ENCODE measurements around the gene SNAP25.
A peak's percentile ranks its signal among the peaks of the same experiment; 100 is the strongest.

The SNAP25 gene

DNA sequence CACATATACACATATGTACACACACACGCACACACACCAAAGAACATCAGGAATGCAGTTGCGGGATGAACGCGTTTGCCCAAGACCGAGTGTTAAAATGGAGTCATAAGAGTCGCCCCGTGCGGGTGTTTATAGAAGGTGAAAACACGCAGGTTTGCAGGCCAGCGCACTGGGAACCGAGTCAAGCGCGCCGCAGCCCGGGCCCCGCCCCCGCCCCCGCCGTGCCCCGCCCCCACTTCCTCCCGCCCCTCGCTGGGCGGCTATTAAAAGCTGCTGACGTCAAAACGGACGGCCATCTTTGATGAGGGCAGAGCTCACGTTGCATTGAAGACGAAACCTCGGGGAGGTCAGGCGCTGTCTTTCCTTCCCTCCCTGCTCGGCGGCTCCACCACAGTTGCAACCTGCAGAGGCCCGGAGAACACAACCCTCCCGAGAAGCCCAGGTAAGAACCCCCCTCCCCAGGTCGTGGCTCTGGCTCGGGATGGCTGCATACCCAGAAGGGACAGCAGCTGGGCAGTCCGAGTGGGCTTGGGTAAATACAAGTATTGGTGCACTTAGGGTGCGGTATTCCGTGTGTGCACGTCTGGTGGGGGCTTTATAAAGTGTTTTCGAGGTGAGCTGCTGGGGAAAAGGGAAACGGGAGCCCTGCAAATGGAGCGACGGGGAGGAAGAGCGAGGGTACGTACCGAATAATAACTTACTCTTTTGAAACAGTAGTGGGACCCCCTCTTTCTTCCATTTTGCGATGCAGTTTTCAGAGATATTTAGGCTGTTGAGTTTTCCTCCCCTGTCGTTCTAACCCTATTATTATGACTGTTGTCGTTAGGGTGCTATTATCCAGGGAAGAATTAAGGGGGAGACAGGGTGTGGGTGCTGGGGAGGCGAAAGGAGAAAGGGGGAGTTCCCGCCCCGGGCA is at the start of gene SNAP25:
Gene SNAP25 (plus strand): TSS at position 295 of the 916 bp plus-strand sequence. CDS start 56,662 bp downstream, outside the sequence.
- peak; percentile 23 for DNase-seq

DNA sequence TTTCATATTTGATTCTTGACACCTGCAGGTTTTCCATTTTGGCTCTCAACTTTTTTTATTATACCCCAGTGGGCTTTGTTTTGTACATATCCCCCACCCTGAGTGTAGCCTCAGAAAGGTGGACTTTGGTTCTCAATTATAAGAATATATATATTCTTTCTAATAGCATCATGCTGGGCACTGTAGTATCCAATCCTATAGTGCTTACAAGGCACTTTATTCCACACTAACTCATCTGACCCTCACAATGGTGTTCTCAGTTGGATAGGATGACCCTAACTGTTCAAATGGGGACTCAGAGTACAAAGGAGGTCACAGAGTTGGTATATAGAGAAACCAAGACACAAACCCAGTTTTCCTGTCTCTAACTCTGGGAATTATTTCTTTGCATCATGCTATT is 48.9 kb upstream of the SNAP25 start:
- no peak for DNase-seq

DNA sequence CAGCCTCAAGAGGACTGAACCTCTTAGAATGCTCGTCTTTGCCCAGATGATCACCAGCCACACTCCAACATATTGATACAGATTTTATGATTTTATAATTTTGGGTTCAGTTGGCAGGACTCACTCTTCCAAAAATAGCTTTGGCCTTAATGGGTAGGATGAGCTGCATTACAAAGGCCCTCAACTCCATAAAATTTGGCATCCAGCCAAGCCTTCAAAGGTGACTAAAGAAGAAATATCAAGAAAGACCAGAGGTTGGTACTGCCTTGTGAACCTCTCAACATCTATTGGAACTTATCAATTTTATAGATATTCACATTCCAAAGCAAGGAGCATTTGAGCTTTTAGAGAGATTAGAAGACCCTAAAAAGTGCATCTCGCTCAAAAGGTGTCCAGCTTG is 48.4 kb upstream of the SNAP25 start:
- no peak for DNase-seq

DNA sequence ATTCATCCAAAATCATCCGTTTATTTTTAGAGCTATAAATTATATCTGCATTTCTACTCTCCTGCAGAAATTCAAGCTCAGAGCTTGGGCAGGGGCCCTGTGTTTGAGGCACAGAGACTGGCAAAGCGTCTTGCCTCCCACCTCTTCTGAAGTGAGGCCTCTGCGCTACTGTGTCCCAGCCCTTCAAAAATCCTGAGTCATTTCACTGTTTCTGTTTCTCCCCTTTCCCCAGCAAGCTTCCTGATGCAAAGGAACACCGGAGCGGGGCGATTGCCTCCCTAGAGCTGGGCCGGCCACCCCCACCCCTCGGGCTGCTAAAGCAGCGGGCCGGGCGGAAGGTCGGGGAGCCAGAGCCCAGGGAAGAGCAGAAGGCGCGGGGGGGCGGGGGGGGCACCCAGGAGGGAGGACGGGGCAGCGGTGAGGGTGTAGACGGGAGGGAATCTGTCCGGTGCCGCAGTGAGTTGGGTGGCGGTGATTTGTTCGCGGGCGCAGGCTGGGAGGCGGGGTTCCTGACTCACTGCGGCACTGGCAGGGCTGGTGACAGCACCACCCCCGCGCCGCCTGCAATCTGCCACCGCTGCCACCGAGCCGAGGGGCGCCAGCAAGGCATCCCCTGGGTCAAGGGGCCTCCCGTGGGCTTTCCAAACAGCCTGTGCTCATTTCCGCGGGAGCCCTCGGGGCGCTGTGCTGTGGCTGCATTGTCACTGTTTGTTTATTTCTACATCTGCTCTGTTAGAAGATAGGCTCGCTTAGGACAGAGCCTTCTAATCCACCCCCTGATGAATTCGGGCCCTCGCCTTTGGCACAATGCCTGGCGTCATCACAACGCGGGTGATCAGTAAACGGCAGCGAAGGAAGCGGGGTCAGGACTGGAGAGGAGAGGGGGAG is 46.5 kb upstream of the SNAP25 start:
- DNase-seq = peak; percentile 9

DNA sequence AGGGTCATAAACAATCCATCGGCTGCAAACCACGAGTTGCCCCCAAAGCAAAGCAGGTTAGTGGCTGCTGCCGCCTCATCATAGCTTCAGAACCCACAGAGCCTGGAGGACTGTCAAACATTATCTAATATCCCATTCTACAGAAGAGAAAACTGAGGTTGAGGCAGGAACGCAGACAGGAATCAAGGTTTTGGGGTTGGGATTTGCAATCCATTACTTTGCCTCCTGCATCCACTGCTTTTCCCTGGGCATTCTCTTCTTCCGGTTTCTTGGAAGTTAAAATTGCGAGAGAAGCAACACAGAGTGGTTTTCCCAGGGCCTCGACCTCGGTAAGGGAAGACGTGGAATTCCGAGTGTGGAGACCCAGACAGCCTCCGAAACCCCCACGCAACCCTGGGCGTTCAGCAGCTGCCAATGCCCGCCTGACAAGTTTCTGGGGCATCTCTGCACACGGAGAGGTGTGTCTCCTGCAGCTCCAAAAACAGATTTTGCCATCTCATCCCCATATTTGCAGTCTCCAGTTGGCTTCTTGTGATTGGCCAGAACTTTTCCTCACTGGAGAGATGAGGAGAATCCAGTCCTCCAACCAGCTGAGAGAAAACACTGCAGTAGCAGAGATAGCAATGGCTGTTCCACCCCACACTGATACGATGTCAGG is 45.5 kb upstream of the SNAP25 start:
- DNase-seq = no peak

DNA sequence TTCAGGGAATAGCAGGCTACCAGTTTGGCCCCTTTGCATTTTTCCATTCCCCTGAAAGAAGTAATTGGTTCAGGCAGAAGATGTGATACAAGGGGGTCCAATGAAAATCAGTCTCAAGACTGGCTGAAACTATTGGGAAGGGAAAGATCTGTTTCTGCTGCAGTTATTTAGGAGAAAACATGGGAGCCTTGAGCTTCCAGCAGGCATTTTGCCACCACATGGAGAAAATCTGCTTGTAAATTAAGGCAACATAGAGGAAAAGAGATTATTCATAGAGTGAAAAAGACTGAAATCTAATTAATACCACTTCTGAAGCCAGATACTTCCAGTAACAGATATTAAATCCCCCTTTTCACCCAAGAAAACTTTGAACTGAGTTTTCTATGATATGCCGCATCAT is 44.2 kb upstream of the SNAP25 start:
- DNase-seq = no peak

DNA sequence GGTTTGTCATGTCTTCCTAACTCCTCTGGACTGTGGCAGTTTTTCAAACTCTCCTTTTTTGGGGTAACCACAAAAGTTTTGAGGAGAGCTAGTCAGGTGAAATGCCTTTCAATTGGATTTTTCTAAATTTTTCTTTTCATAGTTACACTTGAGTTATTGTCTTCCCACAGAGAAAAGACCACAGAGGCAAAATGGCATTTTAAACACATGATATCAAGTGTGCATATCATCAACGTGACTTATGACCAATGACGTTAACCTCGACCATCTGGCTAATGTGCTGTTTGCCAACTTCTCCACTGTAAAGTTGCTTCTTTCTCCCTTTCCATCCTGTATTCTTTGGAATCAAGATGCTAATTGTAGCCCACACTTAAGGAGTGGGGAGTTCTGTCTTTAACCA is 41.3 kb upstream of the SNAP25 start:
- DNase-seq = no peak

DNA sequence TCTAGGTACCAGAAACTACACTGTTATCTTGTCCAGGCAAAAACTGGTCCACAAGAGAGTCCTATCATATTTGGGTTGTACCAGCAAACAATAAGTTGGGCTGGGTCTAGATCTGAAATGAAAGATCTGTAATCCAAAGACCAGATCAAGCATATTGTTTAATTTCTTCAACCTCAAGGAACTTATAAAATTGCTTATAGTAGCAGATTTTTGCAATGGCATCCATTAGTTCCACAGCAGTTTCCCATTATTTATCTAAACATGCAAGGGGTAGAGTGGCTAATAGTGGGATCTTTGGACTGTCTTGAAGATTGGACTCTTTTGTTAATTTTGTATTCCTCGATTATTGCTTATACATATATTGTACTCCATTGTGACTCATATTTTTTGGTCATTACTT is 40.5 kb upstream of the SNAP25 start:
- no peak for DNase-seq

DNA sequence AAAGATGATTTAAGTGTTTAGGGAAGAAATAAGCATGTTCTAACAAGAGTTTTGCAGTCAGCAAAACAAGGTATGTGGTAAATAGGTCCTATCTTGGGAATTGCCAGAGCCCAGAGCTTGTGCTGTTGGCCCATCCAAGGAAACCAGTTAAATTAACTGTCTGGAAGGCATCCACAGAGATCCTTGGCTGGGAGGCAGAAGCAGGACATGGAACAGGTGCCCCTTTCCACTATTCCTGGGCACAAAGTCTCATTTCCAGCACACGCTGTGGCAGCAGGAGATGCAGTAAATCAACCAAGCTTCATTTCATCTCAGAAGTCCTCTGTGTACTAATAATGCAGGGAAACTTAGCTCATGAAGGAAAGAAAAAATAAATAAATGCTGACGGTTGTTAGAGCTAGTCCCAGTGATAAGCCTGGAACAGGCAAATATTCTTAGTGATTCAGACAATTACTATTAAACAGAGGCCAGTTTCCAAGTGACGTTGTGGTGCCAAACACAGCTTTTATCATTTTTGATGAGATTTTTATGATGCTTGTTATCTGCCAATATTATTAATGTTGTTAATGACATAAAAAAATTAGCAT is 39.8 kb upstream of the SNAP25 start:
- no peak for DNase-seq

DNA sequence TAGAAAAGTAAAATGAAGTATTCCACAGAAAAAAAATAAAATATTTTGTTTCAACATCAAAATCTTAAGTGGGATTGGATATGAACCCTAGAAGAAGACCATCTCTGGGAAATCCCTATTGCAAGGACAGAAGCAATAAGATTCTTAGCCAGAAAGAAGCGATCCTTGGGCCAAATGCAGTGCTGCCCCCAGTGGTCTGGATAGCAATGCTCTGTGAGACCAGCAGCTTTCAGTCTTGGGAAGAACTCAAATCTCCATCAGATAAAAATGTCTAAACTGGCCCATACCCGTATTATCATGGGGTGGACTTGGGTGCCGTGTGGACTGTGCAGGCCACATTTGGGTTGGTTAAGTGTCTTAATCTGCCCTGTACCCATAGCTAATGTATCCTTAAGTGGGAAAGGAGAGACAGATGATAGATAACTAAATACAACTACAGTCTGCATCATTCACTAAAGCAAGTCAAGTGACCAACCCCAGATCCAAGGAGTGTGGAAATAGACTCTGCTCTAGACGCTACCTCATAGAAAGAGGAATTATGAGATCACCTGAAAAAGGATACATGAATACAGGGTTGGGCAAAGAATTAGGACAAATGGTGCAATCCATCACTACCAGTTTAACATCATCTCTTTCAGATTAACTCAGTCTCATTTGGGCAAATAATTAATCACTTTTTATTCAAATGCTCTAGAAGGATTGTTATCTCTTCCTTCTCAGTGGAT is 38.9 kb upstream of the SNAP25 start:
- no peak for DNase-seq

DNA sequence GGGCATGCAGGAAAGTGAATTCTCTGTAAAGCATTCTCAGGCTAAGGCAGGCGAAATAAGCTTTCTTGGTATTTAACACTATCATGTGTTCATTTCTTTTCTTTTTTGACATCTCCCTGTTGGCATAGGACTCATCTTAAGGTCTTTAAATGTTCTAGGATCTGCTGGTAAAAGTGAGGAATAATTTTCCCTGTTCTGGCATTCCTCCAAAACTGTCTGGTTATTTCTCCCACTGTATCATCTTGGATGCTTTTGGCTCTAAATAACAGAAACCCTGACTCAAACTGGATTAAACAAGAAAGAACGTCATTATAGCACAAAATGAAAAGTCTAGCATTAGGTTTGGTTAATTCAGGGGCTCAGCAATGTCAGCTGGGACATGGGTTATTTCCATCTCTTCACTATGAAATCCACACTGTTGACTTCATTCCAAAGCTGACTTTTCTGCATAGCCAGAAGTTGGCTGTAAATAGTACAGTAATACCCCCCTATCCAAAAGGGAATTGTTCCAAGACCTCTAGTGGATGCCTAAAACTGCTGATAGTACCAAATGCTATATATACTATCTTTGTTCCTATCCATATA is 37.9 kb upstream of the SNAP25 start:
- no peak for DNase-seq

DNA sequence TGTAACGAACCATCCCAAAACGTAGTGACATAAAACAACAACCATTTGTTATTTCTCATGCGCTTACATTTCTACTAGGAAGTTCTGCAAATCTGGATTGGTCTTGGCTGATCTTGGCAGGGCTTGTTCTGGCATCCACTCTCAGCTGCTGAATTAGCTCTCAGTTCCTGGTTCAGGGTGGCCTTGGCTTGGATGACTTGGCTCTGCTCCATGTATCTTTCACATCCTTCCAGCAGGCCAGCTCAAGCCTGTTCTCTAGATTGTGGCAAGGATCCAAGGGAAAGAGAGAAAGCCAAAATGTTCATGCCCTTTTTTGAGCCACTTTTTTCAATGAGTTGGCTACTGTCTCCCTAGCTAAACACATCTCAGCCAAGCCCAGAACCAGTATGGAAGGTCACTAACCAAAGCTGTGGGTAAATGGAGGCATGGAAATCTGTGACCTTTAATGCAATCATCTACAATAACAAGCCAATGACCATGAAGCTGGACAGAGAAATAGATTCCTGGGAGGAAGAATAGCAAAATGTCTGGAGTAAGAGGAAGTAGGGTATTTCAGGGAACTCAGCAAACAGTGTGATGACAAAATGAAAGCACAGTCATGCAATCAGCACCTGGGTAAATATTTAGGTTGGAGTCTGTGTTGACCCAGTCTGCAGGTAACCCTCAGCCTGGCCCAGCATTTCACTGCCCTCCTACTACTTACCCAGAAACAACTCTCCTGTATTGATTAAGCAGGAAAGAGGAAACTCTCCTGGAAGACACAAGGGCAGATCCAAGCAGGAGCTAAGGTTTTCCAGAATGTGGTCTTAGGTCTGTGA is 32.7 kb upstream of the SNAP25 start:
- no peak for DNase-seq

DNA sequence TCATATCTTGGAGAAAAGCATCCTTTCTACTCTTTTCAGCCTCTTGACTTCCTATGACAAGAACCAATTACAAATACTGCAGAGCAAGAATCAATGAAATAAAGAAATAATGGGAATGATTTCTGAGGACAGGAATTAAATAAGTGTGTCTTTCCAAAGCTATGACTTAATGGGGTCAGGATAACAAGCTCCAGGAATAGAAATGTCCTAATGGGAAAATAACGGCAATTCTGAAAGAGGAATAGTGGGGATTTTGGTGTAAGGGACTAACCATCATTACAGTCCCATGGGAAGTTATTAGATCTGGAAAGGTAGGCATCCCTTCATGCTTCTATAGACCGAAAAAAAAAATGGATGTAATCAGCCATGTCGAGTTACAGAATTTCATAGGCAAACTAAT is 28.2 kb upstream of the SNAP25 start:
- DNase-seq = no peak

DNA sequence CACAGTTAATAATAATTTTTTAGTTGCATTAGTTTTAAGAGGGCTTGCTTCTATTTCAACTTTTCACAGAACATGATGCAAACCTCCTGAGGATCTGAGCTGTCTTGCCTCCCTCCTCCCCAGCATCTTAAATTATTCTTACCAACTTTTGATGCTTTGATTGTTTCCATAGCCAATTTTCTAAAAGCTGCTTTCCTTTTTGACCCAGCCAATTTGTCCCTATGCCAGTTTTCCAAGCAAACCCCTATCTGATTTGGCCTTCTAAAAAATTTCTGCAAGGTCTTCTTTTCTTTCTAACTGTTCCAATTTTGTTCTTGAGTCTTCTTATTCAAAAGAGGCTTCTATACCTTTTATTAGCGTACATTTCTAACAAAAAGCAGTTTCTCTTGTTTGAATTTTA is 26.5 kb upstream of the SNAP25 start:
- DNase-seq = no peak

DNA sequence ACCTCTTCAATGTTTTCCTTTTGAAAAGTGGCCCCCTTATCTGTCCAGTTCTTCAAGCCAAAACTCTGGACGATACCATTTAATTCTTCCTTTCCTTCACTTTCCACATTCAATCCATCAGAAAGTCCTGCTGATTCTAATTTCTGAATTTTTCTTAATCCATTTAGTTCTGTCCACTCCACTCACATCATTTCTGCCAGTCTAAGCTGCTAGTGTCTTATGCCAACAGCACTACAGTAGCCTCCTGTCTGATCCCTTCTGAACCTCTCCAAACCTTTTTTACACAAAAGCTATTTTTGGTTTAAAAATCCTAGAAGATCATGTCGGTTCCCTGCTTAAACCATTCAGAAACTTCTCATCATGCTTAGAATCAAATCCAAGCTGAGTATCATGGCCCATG is 24.5 kb upstream of the SNAP25 start:
- DNase-seq = no peak

DNA sequence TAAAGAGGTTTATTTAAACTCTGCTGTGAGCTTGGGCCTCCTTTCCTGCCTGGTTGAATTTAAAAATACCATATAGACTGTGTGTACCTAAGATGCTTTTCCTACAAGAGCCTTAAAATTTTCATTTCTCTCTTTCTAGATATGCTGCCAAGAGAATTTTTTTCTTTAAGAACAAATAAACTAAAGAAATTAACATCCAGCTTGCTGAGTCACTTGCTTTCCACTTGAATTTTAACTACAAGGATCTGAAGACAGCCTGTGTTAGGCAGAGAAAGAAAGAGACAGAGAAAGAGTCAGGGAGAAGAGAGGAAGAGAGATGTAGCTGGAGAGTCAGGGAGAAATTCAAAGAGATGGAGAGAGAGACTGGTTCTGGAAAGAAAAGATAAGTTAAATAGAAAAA is 18.3 kb upstream of the SNAP25 start:
- DNase-seq = no peak

DNA sequence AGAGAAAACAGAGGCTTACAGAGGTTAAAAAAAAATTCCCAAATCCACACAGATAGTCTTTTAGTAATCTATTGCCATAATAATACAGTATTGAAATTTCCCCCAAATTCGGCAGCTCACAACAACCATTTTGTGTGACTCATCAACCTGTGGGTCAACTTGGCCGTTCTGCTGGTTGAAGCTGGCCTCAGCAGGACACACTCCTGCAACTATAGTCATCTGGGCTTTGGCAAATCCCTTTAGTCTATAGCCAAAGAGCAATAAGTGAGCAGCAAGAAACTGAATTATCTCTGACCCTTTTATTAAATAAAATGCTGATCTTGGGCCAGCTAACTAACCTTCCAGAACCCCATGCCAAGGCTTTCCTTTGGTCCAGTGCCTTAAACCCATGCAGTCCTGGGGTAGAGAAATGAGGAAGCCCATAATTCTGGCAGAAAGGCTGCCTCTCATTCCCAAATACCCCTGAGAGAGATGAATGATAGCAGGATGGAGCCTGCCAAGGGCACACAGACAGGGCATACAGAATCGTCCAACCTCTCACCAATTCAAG is 17.2 kb upstream of the SNAP25 start:
- no peak for DNase-seq

DNA sequence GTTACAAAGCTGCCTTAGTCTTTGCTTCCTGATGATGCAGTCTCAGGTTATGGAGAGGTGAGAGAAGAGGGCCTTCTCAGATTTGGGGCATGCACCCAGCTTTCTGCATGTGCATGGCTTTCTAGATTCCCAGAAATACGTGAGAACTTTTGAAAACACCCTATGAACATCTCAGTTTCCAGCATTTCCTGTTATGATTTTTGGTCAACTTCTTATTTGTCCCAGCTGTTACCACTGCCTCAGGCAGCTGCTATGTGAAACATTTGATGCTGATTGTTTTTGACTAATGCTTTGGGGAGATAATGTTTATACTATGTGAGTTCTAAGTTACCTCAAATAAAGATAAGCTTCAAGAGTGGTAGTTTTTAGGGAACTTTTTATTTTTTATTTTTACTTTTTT is 9.5 kb upstream of the SNAP25 start:
- no peak for DNase-seq

DNA sequence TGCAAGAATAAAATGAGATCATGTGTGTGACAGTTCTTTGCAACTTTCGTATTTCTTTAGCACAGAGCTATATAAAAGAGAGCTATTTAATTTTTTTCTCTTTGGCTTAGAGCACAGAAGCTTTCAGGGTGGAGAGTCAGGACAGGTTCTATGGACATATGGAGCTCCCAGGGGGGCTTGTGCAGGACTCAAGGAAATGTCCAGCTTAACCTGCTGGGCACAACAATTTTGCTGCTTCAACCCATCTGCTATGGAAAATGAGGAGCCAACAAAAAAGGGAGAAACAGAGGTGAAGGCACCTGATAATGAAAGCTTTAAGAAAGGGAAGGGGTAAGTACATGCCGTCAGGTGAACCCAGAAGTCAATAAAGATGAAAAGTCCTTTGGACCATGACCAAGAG is 5.1 kb upstream of the SNAP25 start:
- no peak for DNase-seq

DNA sequence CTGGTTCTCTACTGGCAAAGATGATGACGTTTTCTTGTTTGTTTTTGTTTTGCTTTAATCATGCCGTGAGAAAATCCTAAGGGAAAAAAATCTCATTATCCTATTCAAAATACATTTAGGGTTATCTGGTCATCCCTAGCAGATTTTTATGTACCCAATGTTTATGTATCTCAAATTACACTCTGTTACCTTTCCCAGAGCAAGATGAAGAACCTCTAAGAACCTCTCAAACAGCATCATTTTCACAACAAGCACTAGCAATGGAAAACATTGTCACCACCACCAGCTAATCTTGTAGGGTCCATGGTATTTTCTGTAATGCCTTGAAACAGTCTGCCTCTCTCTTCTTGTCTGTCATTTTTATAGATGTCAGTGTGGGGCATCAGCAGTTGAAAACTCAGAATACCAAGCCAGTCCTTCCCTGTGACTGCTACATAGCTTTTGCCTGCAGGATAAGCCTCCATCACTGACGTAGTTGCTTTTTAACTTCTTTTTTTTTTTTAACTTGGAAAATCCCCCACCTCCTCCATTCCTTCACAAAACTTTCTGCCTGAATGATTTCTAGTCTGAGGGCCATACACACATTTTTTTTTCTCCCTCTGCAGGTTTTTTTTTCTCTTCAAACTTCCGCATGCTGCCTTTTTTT is 2.4 kb upstream of the SNAP25 start:
- no peak for DNase-seq

Data from stimulated activated CD4-positive, alpha-beta T cell treated with anti-CD3 and anti-CD28 coated beads, Interleukin-12 subunit alpha, Interleukin-12 subunit beta, amount 100 ng/mL, for 4 hours (primary cell).